Measurements from ENCODE around the gene NADSYN1. TPM values are rescaled to one million over a fixed set of nuclear protein-coding genes. Genes with fewer than 3 reads are reported as not detected.
A peak's percentile ranks its signal among the peaks of the same experiment; 100 is the strongest.

NADSYN1 gene
- total RNA-seq, 1 donor from 2014 or later = 27.7 TPM

DNA sequence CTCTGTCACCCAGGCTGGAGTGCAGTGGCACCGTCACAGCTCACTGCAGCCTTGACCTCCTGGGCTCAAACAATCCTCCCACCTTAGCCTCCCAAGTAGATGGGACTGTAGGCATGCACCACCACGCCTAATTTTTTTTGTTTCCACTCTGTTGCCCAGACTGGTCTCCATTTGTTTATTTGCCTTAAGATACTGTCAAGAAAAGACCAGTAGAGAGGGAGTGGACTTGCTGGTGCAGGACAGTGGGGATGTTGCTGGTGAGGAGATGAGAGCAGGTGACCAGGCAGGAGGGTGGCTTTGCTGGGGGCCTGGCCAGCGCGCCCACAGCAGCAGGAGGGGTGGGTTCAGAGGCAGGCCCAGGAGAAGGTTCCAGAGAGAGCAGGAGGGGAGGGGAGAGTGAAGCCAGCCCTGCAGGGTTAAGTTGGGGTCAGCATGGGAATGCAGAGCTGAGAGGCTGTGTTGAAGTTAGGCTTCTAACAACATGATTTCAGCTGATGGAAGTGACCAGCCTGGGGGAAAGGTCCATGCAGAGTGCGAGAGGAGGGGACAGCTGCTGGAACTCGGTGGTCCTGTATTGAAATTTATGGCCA lies 35.8 kb downstream of the NADSYN1 start:
- H3K4me3 ChIP-seq (ENCODE audit: low read length in 3 of 3) = no peak overlapping the region
- H3K27ac ChIP-seq (ENCODE audit: low read depth, low read length) = no peak overlapping the region
- H3K4me1 ChIP-seq (ENCODE audit: control insufficient read depth in 3 of 3, insufficient read depth in 3 of 3, low read length in 3 of 3) = no peaks in the 10 kb centered on the region
- no peaks in the 10 kb centered on the region for H3K27me3 ChIP-seq (ENCODE audit: control insufficient read depth in 3 of 3, insufficient read depth in 3 of 3, low read length in 3 of 3)
- no peak overlapping the region for H3K9ac ChIP-seq (ENCODE audit: low read depth in 1 of 3, low read length in 3 of 3)
- H3K36me3 ChIP-seq (ENCODE audit: control insufficient read depth in 3 of 3, insufficient read depth in 3 of 3, low read length in 3 of 3) = peaks cover 30 to 41% (median 41%) of the 10 kb centered on the region in 3 donors
- H3K9me3 ChIP-seq (ENCODE audit: control insufficient read depth in 3 of 3, low read length in 3 of 3) = no peaks in the 10 kb centered on the region

GRCh38 chr11:71489311-71490043 lies 36.5 kb downstream of the NADSYN1 start:
- Histone ChIP-seq H3K27ac (ENCODE audit: low read depth, low read length) (no peak overlapping the region), H3K4me3 (ENCODE audit: low read length in 3 of 3) (no peak overlapping the region), H3K9ac (ENCODE audit: low read depth in 1 of 3, low read length in 3 of 3) (peak overlapping the region in 1 of 3 donors; percentile 16), H3K9me3 (ENCODE audit: control insufficient read depth in 3 of 3, low read length in 3 of 3) (no peaks in the 10 kb centered on the region), H3K36me3 (ENCODE audit: control insufficient read depth in 3 of 3, insufficient read depth in 3 of 3, low read length in 3 of 3) (peaks cover 28 to 40% (median 38%) of the 10 kb centered on the region in 3 donors), H3K27me3 (ENCODE audit: control insufficient read depth in 3 of 3, insufficient read depth in 3 of 3, low read length in 3 of 3) (no peaks in the 10 kb centered on the region), H3K4me1 (ENCODE audit: control insufficient read depth in 3 of 3, insufficient read depth in 3 of 3, low read length in 3 of 3) (no peaks in the 10 kb centered on the region)

DNA sequence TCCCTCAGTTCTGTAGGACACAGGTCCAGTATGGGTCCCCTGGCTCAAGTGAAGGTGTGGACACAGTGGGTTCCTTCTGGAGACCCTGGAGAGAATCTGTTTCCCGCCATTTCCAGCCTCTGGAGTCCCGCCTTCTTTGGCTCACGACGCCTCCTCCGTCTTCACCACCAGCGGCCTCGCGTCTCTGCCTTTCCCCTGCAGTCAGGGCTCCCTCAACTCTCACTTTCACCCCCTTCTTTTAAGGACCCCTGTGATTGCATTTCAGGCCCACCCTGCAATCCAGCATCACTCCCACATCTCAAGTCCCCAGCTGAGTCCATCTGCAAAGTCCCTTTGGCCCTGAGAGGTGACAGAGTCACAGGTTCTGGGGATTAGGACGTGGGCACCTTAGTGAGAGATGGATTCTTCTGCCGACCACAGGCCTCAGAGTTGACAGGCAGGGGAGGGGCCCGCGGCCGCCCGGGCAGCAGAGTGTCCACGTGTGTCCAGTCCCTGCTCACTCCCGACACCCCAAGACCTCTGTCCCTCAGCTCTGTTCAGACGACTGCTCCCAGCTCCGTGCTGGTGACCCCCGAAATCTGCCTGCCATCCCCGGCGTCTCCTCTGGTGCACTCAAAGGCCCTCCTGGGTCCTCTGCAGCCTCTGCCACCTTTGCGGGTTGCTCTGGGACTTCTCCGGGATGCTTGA lies 37.2 kb downstream of the NADSYN1 start:
- Histone ChIP-seq H3K4me3 (ENCODE audit: low read length in 3 of 3) (no peak overlapping the region), H3K27ac (ENCODE audit: low read depth, low read length) (no peak overlapping the region), H3K9ac (ENCODE audit: low read depth in 1 of 3, low read length in 3 of 3) (no peak overlapping the region), H3K27me3 (ENCODE audit: control insufficient read depth in 3 of 3, insufficient read depth in 3 of 3, low read length in 3 of 3) (no peaks in the 10 kb centered on the region), H3K36me3 (ENCODE audit: control insufficient read depth in 3 of 3, insufficient read depth in 3 of 3, low read length in 3 of 3) (peaks cover 23 to 34% (median 33%) of the 10 kb centered on the region in 3 donors), H3K4me1 (ENCODE audit: control insufficient read depth in 3 of 3, insufficient read depth in 3 of 3, low read length in 3 of 3) (no peaks in the 10 kb centered on the region), H3K9me3 (ENCODE audit: control insufficient read depth in 3 of 3, low read length in 3 of 3) (no peaks in the 10 kb centered on the region)

- Histone ChIP-seq H3K4me3 (ENCODE audit: low read length in 3 of 3) (no peak overlapping the region), H3K9ac (ENCODE audit: low read depth in 1 of 3, low read length in 3 of 3) (no peak overlapping the region), H3K4me1 (ENCODE audit: control insufficient read depth in 3 of 3, insufficient read depth in 3 of 3, low read length in 3 of 3) (no peaks in the 10 kb centered on the region), H3K27ac (ENCODE audit: low read depth, low read length) (no peak overlapping the region), H3K36me3 (ENCODE audit: control insufficient read depth in 3 of 3, insufficient read depth in 3 of 3, low read length in 3 of 3) (peaks cover 23 to 35% (median 34%) of the 10 kb centered on the region in 3 donors), H3K27me3 (ENCODE audit: control insufficient read depth in 3 of 3, insufficient read depth in 3 of 3, low read length in 3 of 3) (no peaks in the 10 kb centered on the region), H3K9me3 (ENCODE audit: control insufficient read depth in 3 of 3, low read length in 3 of 3) (no peaks in the 10 kb centered on the region)
These were observed 37.9 kb downstream of the NADSYN1 start for GRCh38 chr11:71490731-71491390.

DNA sequence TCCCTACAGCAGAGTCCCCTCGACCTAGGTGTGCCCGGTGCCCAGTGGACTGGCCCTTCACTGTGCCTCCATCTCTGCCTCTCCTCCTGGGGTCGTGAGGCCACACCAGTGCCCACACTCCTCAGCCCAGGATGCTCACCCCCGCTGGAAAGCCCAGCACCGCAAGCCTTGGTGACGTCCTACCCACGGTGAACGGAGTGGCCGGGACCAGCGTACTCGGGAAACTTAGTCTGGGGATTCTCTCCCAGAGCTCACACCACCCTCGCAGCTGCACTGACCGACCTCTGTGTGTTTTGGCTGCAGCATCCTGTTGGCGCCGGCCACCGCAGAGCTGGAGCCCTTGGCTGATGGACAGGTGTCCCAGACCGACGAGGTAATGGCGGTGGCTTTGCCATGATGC lies 38.5 kb downstream of the NADSYN1 start:
- Histone ChIP-seq H3K9me3 (ENCODE audit: control insufficient read depth in 3 of 3, low read length in 3 of 3) (peaks cover 0 to 2% (median 0%) of the 10 kb centered on the region in 3 donors), H3K9ac (ENCODE audit: low read depth in 1 of 3, low read length in 3 of 3) (no peak overlapping the region), H3K4me3 (ENCODE audit: low read length in 3 of 3) (no peak overlapping the region), H3K4me1 (ENCODE audit: control insufficient read depth in 3 of 3, insufficient read depth in 3 of 3, low read length in 3 of 3) (no peaks in the 10 kb centered on the region), H3K27me3 (ENCODE audit: control insufficient read depth in 3 of 3, insufficient read depth in 3 of 3, low read length in 3 of 3) (no peaks in the 10 kb centered on the region), H3K36me3 (ENCODE audit: control insufficient read depth in 3 of 3, insufficient read depth in 3 of 3, low read length in 3 of 3) (peaks cover 27 to 35% (median 35%) of the 10 kb centered on the region in 3 donors), H3K27ac (ENCODE audit: low read depth, low read length) (no peak overlapping the region)

DNA sequence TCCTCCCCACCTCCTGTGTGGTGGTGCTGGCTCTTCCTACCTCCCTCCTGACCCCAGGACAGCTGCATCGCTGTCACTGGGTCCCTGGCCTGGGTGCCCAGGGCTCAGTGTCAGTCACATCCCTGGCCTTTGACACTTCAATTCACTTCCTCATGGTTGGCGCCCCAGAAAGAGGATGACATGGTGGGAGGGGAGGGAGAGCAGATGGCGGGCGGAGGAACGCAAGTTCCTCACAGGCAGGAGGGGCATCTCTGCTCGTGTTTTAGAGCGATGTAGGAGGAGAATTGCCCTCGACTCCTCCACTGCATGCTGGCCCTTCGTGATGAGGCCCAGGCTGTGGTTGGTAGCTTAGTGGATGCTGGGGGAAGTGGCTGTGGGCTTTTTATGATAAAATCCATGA lies 38.9 kb downstream of the NADSYN1 start:
- Histone ChIP-seq H3K9me3 (ENCODE audit: control insufficient read depth in 3 of 3, low read length in 3 of 3) (peaks cover 0 to 2% (median 0%) of the 10 kb centered on the region in 3 donors), H3K4me3 (ENCODE audit: low read length in 3 of 3) (no peak overlapping the region), H3K36me3 (ENCODE audit: control insufficient read depth in 3 of 3, insufficient read depth in 3 of 3, low read length in 3 of 3) (peaks cover 30 to 39% (median 36%) of the 10 kb centered on the region in 3 donors), H3K4me1 (ENCODE audit: control insufficient read depth in 3 of 3, insufficient read depth in 3 of 3, low read length in 3 of 3) (no peaks in the 10 kb centered on the region), H3K27ac (ENCODE audit: low read depth, low read length) (no peak overlapping the region), H3K27me3 (ENCODE audit: control insufficient read depth in 3 of 3, insufficient read depth in 3 of 3, low read length in 3 of 3) (no peaks in the 10 kb centered on the region), H3K9ac (ENCODE audit: low read depth in 1 of 3, low read length in 3 of 3) (no peak overlapping the region)

- Histone ChIP-seq H3K27me3 (ENCODE audit: control insufficient read depth in 3 of 3, insufficient read depth in 3 of 3, low read length in 3 of 3) (no peaks in the 10 kb centered on the region), H3K36me3 (ENCODE audit: control insufficient read depth in 3 of 3, insufficient read depth in 3 of 3, low read length in 3 of 3) (peaks cover 43 to 54% (median 49%) of the 10 kb centered on the region in 3 donors), H3K27ac (ENCODE audit: low read depth, low read length) (no peak overlapping the region), H3K4me3 (ENCODE audit: low read length in 3 of 3) (no peak overlapping the region), H3K9ac (ENCODE audit: low read depth in 1 of 3, low read length in 3 of 3) (no peak overlapping the region), H3K4me1 (ENCODE audit: control insufficient read depth in 3 of 3, insufficient read depth in 3 of 3, low read length in 3 of 3) (peaks cover 0 to 11% (median 4%) of the 10 kb centered on the region in 3 donors), H3K9me3 (ENCODE audit: control insufficient read depth in 3 of 3, low read length in 3 of 3) (peaks cover 0 to 2% (median 0%) of the 10 kb centered on the region in 3 donors)
These were observed 42.6 kb downstream of the NADSYN1 start for GRCh38 chr11:71495286-71496230.

GRCh38 chr11:71496421-71496820 lies 43.4 kb downstream of the NADSYN1 start:
- peaks cover 46 to 49% (median 47%) of the 10 kb centered on the region in 3 donors for H3K36me3 ChIP-seq (ENCODE audit: control insufficient read depth in 3 of 3, insufficient read depth in 3 of 3, low read length in 3 of 3)
- peaks cover 0 to 12% (median 4%) of the 10 kb centered on the region in 3 donors for H3K4me1 ChIP-seq (ENCODE audit: control insufficient read depth in 3 of 3, insufficient read depth in 3 of 3, low read length in 3 of 3)
- no peak overlapping the region for H3K9ac ChIP-seq (ENCODE audit: low read depth in 1 of 3, low read length in 3 of 3)
- no peaks in the 10 kb centered on the region for H3K27me3 ChIP-seq (ENCODE audit: control insufficient read depth in 3 of 3, insufficient read depth in 3 of 3, low read length in 3 of 3)
- no peak overlapping the region for H3K27ac ChIP-seq (ENCODE audit: low read depth, low read length)
- peaks cover 0 to 2% (median 0%) of the 10 kb centered on the region in 3 donors for H3K9me3 ChIP-seq (ENCODE audit: control insufficient read depth in 3 of 3, low read length in 3 of 3)
- no peak overlapping the region for H3K4me3 ChIP-seq (ENCODE audit: low read length in 3 of 3)

GRCh38 chr11:71498091-71498490 lies 45.1 kb downstream of the NADSYN1 start:
- Histone ChIP-seq H3K4me1 (ENCODE audit: control insufficient read depth in 3 of 3, insufficient read depth in 3 of 3, low read length in 3 of 3) (peaks cover 0 to 12% (median 4%) of the 10 kb centered on the region in 3 donors), H3K36me3 (ENCODE audit: control insufficient read depth in 3 of 3, insufficient read depth in 3 of 3, low read length in 3 of 3) (peaks cover 38 to 46% (median 44%) of the 10 kb centered on the region in 3 donors), H3K4me3 (ENCODE audit: low read length in 3 of 3) (no peak overlapping the region), H3K9ac (ENCODE audit: low read depth in 1 of 3, low read length in 3 of 3) (peak overlapping the region in 1 of 3 donors; percentile 64), H3K27me3 (ENCODE audit: control insufficient read depth in 3 of 3, insufficient read depth in 3 of 3, low read length in 3 of 3) (no peaks in the 10 kb centered on the region), H3K9me3 (ENCODE audit: control insufficient read depth in 3 of 3, low read length in 3 of 3) (peaks cover 0 to 2% (median 0%) of the 10 kb centered on the region in 3 donors), H3K27ac (ENCODE audit: low read depth, low read length) (no peak overlapping the region)
